ENCODE data around the gene SLC22A17.

Gene SLC22A17

GRCh38 chr14:23344481-23344880 lies 8.2 kb downstream of the SLC22A17 start:
- Histone ChIP-seq H3K36me3 (ENCODE audit: control insufficient read depth in 1 of 2, insufficient read depth in 2 of 2, low read depth in 1 of 2, low read length in 2 of 2) (peaks cover 0 to 32% of the 10 kb centered on the region in 2 experiments), H4K8ac (ENCODE audit: low read length) (no peak overlapping the region), H2BK5ac (ENCODE audit: low read depth, low read length, poor library complexity, severe bottlenecking) (no peak overlapping the region), H4K91ac (ENCODE audit: low read length) (no peak overlapping the region), H3K14ac (ENCODE audit: low read length in 2 of 2) (no peak overlapping the region), H3K4me3 (ENCODE audit: insufficient read depth in 1 of 2, low read depth in 1 of 2, low read length in 2 of 2) (no peak overlapping the region), H2BK15ac (ENCODE audit: low read depth, poor library complexity, severe bottlenecking) (no peak overlapping the region), H3K9ac (ENCODE audit: low read length) (no peak overlapping the region), H3K4me2 (ENCODE audit: low read length, poor library complexity, severe bottlenecking) (no peak overlapping the region), H3K27ac (ENCODE audit: low read length, poor library complexity, severe bottlenecking) (no peak overlapping the region), H3K18ac (ENCODE audit: low read depth in 1 of 2, low read length in 2 of 2) (no peak overlapping the region), H3K27me3 (ENCODE audit: control insufficient read depth in 1 of 2, insufficient read depth in 1 of 2, low read length in 2 of 2) (peaks cover 3 to 4% of the 10 kb centered on the region in 2 experiments), H3K79me1 (replicated peaks; ENCODE audit: low read length, poor library complexity, severe bottlenecking) (no peaks in the 10 kb centered on the region), H2BK12ac (ENCODE audit: low read length in 2 of 2) (no peak overlapping the region), H3K4me1 (ENCODE audit: control insufficient read depth, insufficient read depth, low read depth, low read length) (no peaks in the 10 kb centered on the region), H2AFZ (ENCODE audit: low read depth, low read length) (no peak overlapping the region), H3K23ac (ENCODE audit: low read length in 2 of 2) (no peak overlapping the region), H3K9me3 (ENCODE audit: control insufficient read depth, low read length) (peaks cover 3% of the 10 kb centered on the region), H2AK5ac (ENCODE audit: low read length, severe bottlenecking) (no peak overlapping the region), H3K4ac (ENCODE audit: low read depth in 1 of 2, low read length in 2 of 2) (no peak overlapping the region), H2BK120ac (ENCODE audit: low read depth, low read length) (no peak overlapping the region)
- WGBS: 73% methylated on average over 3 of the region's 3 CpGs
- DNase-seq: no peak

- H4K8ac ChIP-seq (ENCODE audit: low read length): no peak overlapping the region
- DNase-seq: no peak
- no peak overlapping the region for H2AFZ ChIP-seq (ENCODE audit: low read depth, low read length)
- H3K4me3 ChIP-seq (ENCODE audit: insufficient read depth in 1 of 2, low read depth in 1 of 2, low read length in 2 of 2): no peak overlapping the region
- no peak overlapping the region for H2BK12ac ChIP-seq (ENCODE audit: low read length in 2 of 2)
- no peak overlapping the region for H3K23ac ChIP-seq (ENCODE audit: low read length in 2 of 2)
- peaks cover 3% of the 10 kb centered on the region for H3K9me3 ChIP-seq (ENCODE audit: control insufficient read depth, low read length)
- H3K14ac ChIP-seq (ENCODE audit: low read length in 2 of 2): no peak overlapping the region
- H3K79me1 ChIP-seq (replicated peaks; ENCODE audit: low read length, poor library complexity, severe bottlenecking): no peaks in the 10 kb centered on the region
- no peak overlapping the region for H2AK5ac ChIP-seq (ENCODE audit: low read length, severe bottlenecking)
- H3K4me1 ChIP-seq (ENCODE audit: control insufficient read depth, insufficient read depth, low read depth, low read length): no peaks in the 10 kb centered on the region
- H3K9ac ChIP-seq (ENCODE audit: low read length): no peak overlapping the region
- no peak overlapping the region for H4K91ac ChIP-seq (ENCODE audit: low read length)
- 83% methylated on average over 1 of the region's 1 CpG for WGBS
- H2BK120ac ChIP-seq (ENCODE audit: low read depth, low read length): no peak overlapping the region
- H2BK5ac ChIP-seq (ENCODE audit: low read depth, low read length, poor library complexity, severe bottlenecking): no peak overlapping the region
- no peaks in the 10 kb centered on the region for H3K36me3 ChIP-seq (ENCODE audit: control insufficient read depth in 1 of 2, insufficient read depth in 2 of 2, low read depth in 1 of 2, low read length in 2 of 2)
- no peak overlapping the region for H2BK15ac ChIP-seq (ENCODE audit: low read depth, poor library complexity, severe bottlenecking)
- H3K4ac ChIP-seq (ENCODE audit: low read depth in 1 of 2, low read length in 2 of 2): no peak overlapping the region
- H3K18ac ChIP-seq (ENCODE audit: low read depth in 1 of 2, low read length in 2 of 2): no peak overlapping the region
- H3K27ac ChIP-seq (ENCODE audit: low read length, poor library complexity, severe bottlenecking): no peak overlapping the region
- peaks cover 12 to 23% of the 10 kb centered on the region in 2 experiments for H3K27me3 ChIP-seq (ENCODE audit: control insufficient read depth in 1 of 2, insufficient read depth in 1 of 2, low read length in 2 of 2)
- no peak overlapping the region for H3K4me2 ChIP-seq (ENCODE audit: low read length, poor library complexity, severe bottlenecking)
These were observed 13.0 kb downstream of the SLC22A17 start for GRCh38 chr14:23339506-23340268.

- H3K14ac ChIP-seq (ENCODE audit: low read length in 2 of 2): no peak overlapping the region
- H2BK15ac ChIP-seq (ENCODE audit: low read depth, poor library complexity, severe bottlenecking): no peak overlapping the region
- no peak overlapping the region for H2BK5ac ChIP-seq (ENCODE audit: low read depth, low read length, poor library complexity, severe bottlenecking)
- H4K91ac ChIP-seq (ENCODE audit: low read length): no peak overlapping the region
- no peak overlapping the region for H3K23ac ChIP-seq (ENCODE audit: low read length in 2 of 2)
- no peak overlapping the region for H2AFZ ChIP-seq (ENCODE audit: low read depth, low read length)
- peaks cover 9 to 29% of the 10 kb centered on the region in 2 experiments for H3K27me3 ChIP-seq (ENCODE audit: control insufficient read depth in 1 of 2, insufficient read depth in 1 of 2, low read length in 2 of 2)
- H3K4me1 ChIP-seq (ENCODE audit: control insufficient read depth, insufficient read depth, low read depth, low read length): no peaks in the 10 kb centered on the region
- no peaks in the 10 kb centered on the region for H3K36me3 ChIP-seq (ENCODE audit: control insufficient read depth in 1 of 2, insufficient read depth in 2 of 2, low read depth in 1 of 2, low read length in 2 of 2)
- H3K4me3 ChIP-seq (ENCODE audit: insufficient read depth in 1 of 2, low read depth in 1 of 2, low read length in 2 of 2): no peak overlapping the region
- no peak overlapping the region for H3K27ac ChIP-seq (ENCODE audit: low read length, poor library complexity, severe bottlenecking)
- no peak for DNase-seq
- H4K8ac ChIP-seq (ENCODE audit: low read length): no peak overlapping the region
- no peak overlapping the region for H3K4ac ChIP-seq (ENCODE audit: low read depth in 1 of 2, low read length in 2 of 2)
- H2AK5ac ChIP-seq (ENCODE audit: low read length, severe bottlenecking): no peak overlapping the region
- peaks cover 3% of the 10 kb centered on the region for H3K9me3 ChIP-seq (ENCODE audit: control insufficient read depth, low read length)
- no peak overlapping the region for H3K4me2 ChIP-seq (ENCODE audit: low read length, poor library complexity, severe bottlenecking)
- no peak overlapping the region for H2BK12ac ChIP-seq (ENCODE audit: low read length in 2 of 2)
- H2BK120ac ChIP-seq (ENCODE audit: low read depth, low read length): no peak overlapping the region
- WGBS: 94% methylated on average over 5 of the region's 5 CpGs
- no peaks in the 10 kb centered on the region for H3K79me1 ChIP-seq (replicated peaks; ENCODE audit: low read length, poor library complexity, severe bottlenecking)
- no peak overlapping the region for H3K9ac ChIP-seq (ENCODE audit: low read length)
- H3K18ac ChIP-seq (ENCODE audit: low read depth in 1 of 2, low read length in 2 of 2): no peak overlapping the region
These were observed 17.1 kb downstream of the SLC22A17 start for GRCh38 chr14:23335623-23336022.

- no peak overlapping the region for H3K14ac ChIP-seq (ENCODE audit: low read length in 2 of 2)
- H3K9me3 ChIP-seq (ENCODE audit: control insufficient read depth, low read length): no peaks in the 10 kb centered on the region
- no peak overlapping the region for H3K4me2 ChIP-seq (ENCODE audit: low read length, poor library complexity, severe bottlenecking)
- H3K4me3 ChIP-seq (ENCODE audit: insufficient read depth in 1 of 2, low read depth in 1 of 2, low read length in 2 of 2): no peak overlapping the region
- no peak overlapping the region for H3K27ac ChIP-seq (ENCODE audit: low read length, poor library complexity, severe bottlenecking)
- peaks cover 22 to 32% of the 10 kb centered on the region in 2 experiments for H3K36me3 ChIP-seq (ENCODE audit: control insufficient read depth in 1 of 2, insufficient read depth in 2 of 2, low read depth in 1 of 2, low read length in 2 of 2)
- no peak overlapping the region for H2BK120ac ChIP-seq (ENCODE audit: low read depth, low read length)
- no peak overlapping the region for H4K91ac ChIP-seq (ENCODE audit: low read length)
- DNase-seq: peak; percentile 80
- H4K8ac ChIP-seq (ENCODE audit: low read length): no peak overlapping the region
- no peak overlapping the region for H3K23ac ChIP-seq (ENCODE audit: low read length in 2 of 2)
- H2BK5ac ChIP-seq (ENCODE audit: low read depth, low read length, poor library complexity, severe bottlenecking): no peak overlapping the region
- H2AK5ac ChIP-seq (ENCODE audit: low read length, severe bottlenecking): no peak overlapping the region
- no peak overlapping the region for H2BK15ac ChIP-seq (ENCODE audit: low read depth, poor library complexity, severe bottlenecking)
- no peak overlapping the region for H2AFZ ChIP-seq (ENCODE audit: low read depth, low read length)
- peaks cover 8% of the 10 kb centered on the region for H3K79me1 ChIP-seq (replicated peaks; ENCODE audit: low read length, poor library complexity, severe bottlenecking)
- H3K18ac ChIP-seq (ENCODE audit: low read depth in 1 of 2, low read length in 2 of 2): no peak overlapping the region
- no peak overlapping the region for H2BK12ac ChIP-seq (ENCODE audit: low read length in 2 of 2)
- peaks cover 6% of the 10 kb centered on the region for H3K4me1 ChIP-seq (ENCODE audit: control insufficient read depth, insufficient read depth, low read depth, low read length)
- WGBS: 53% methylated on average over 4 of the region's 4 CpGs
- no peak overlapping the region for H3K9ac ChIP-seq (ENCODE audit: low read length)
- peaks cover 0 to 8% of the 10 kb centered on the region in 2 experiments for H3K27me3 ChIP-seq (ENCODE audit: control insufficient read depth in 1 of 2, insufficient read depth in 1 of 2, low read length in 2 of 2)
- H3K4ac ChIP-seq (ENCODE audit: low read depth in 1 of 2, low read length in 2 of 2): no peak overlapping the region
These were observed 24.5 kb downstream of the SLC22A17 start for GRCh38 chr14:23327947-23328744.

Measured in mesenchymal stem cell (in vitro differentiated cells and primary cell).